Measurements from ENCODE around the gene PHC2. TPM values are rescaled to one million over a fixed set of nuclear protein-coding genes. Genes with fewer than 3 reads are reported as not detected.

Gene PHC2
- total RNA-seq, 4 donors from 2014 or later = 52.7 to 68.9 (median 59.8) TPM

DNA sequence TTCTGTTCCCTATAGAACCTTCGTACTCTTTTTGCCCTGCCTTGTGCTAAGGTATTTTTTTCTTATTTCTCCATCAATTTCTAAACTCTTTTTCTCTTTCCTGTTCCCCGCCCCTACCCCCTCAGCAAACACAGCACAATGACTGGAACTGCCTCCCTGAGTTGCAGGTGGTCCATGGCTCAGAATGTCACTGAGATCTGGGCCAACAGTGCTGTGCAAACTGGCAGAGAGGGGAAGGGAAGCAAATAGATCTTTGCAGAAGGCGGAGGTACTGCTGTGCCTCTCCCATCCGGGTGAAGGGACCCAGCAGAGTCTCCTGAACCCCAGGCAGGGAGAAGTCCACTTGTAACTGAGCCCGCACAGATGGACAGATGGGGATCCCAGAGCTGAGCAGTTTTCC is 77.4 kb downstream of the PHC2 start:
- WGBS, 2 donors (ENCODE audit: low coverage in 1 of 2) = 94 to 100% methylated on average over 2 to 5 of the region's 5 CpGs
- no peak for DNase-seq
- H3K4me3 ChIP-seq = no peak overlapping the region
- H3K36me3 ChIP-seq = no peaks in the 10 kb centered on the region
- TF ChIP-seq POLR2A (IDR thresholded peaks at IDR 0.05) (no peak), POLR2AphosphoS5 (IDR thresholded peaks at IDR 0.05) (no peak), CTCF (IDR thresholded peaks at IDR 0.05) (no peak), EP300 (IDR thresholded peaks at IDR 0.05; ENCODE audit: low read depth) (no peak)
- in situ Hi-C loops (cut with MboI; ENCODE audit: low pct_ligation_motif_present in 1 of 4, low pct_unique_long_range_greater_than_20kb in 1 of 4, low sequenced_read_pairs in 3 of 4) (loop anchor here in 1 of 4 donors (25.0 kb wide), 1 partner anchor 109 kb away; the partner anchor contains the start of gene ZSCAN20), intact Hi-C loops (cut with DNase I; ENCODE audit: low total_unique reads) (no loop called here)
- no peaks in the 10 kb centered on the region for H3K9me3 ChIP-seq
- H3K27ac ChIP-seq = no peak overlapping the region
- H3K4me1 ChIP-seq = peaks cover 0 to 7% (median 7%) of the 10 kb centered on the region in 4 donors
- H3K27me3 ChIP-seq = no peaks in the 10 kb centered on the region

GRCh38 chr1:33351281-33351660 is 79.6 kb downstream of the PHC2 start:
- 89 to 92% methylated on average over 6 of the region's 6 CpGs for WGBS, 2 donors (ENCODE audit: low coverage in 1 of 2)
- Histone ChIP-seq H3K9me3 (no peaks in the 10 kb centered on the region), H3K36me3 (no peaks in the 10 kb centered on the region), H3K4me1 (peaks cover under 1 to 29% (median 29%) of the 10 kb centered on the region in 4 donors), H3K27me3 (no peaks in the 10 kb centered on the region), H3K27ac (peak overlapping the region in 1 of 4 donors; percentile 87), H3K4me3 (no peak overlapping the region)
- in situ Hi-C loops (cut with MboI; ENCODE audit: low pct_ligation_motif_present in 1 of 4, low pct_unique_long_range_greater_than_20kb in 1 of 4, low sequenced_read_pairs in 3 of 4) (loop anchor here in 1 of 4 donors (25.0 kb wide), 1 partner anchor 111 kb away; the partner anchor contains the start of gene ZSCAN20), intact Hi-C loops (cut with DNase I; ENCODE audit: low total_unique reads) (no loop called here)
- no peak for TF ChIP-seq POLR2AphosphoS5 (IDR thresholded peaks at IDR 0.05)
- TF ChIP-seq POLR2A (IDR thresholded peaks at IDR 0.05) = no peak
- TF ChIP-seq EP300 (IDR thresholded peaks at IDR 0.05; ENCODE audit: low read depth) = no peak
- no peak for TF ChIP-seq CTCF (IDR thresholded peaks at IDR 0.05)
- no peak for DNase-seq

DNA sequence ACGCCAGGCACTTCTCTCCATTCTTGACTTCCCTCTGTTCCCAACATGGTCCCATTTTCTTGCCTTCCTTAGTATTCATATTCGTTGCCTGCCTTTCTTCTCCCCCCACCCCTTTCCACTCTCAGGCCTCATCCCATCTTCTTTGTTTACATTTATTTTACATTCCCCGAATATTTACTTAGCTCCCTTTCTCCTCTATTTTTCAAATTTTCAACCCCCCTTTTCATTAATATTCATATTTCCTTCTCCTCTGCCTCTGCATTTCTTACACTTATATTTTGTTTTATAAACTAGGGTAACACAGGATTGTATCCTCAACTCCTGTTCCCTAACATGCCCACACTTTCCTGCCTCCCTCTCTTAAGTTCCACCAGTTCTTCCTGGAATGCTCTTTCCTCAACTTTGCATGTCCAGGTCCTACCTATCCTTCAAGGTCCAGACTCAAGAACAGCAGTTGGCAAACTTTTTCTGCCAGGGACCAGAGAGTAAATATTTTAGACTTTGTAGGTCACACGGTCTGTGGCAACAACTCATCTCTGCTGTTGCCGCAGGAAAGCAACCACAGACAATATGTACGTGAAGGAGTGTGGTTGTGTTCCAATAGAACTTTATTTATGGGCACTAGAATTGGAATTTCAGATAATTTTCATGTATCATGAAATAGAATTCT is 80.1 kb downstream of the PHC2 start:
- 47 to 65% methylated on average over 3 to 6 of the region's 6 CpGs for WGBS, 2 donors (ENCODE audit: low coverage in 1 of 2)
- H3K27ac ChIP-seq = peak overlapping the region; percentile 87 to 97 (median 92)
- TF ChIP-seq POLR2A (IDR thresholded peaks at IDR 0.05) = no peak
- TF ChIP-seq POLR2AphosphoS5 (IDR thresholded peaks at IDR 0.05) = no peak
- TF ChIP-seq EP300 (IDR thresholded peaks at IDR 0.05; ENCODE audit: low read depth) = no peak
- no peak for TF ChIP-seq CTCF (IDR thresholded peaks at IDR 0.05)
- H3K4me3 ChIP-seq = peak overlapping the region; percentile 52 to 96 (median 61)
- no peak for DNase-seq
- in situ Hi-C loops (cut with MboI; ENCODE audit: low pct_ligation_motif_present in 1 of 4, low pct_unique_long_range_greater_than_20kb in 1 of 4, low sequenced_read_pairs in 3 of 4) (loop anchor here in 1 of 4 donors (25.0 kb wide), 1 partner anchor 112 kb away; the partner anchor contains the start of gene ZSCAN20), intact Hi-C loops (cut with DNase I; ENCODE audit: low total_unique reads) (no loop called here)
- H3K9me3 ChIP-seq = no peaks in the 10 kb centered on the region
- H3K4me1 ChIP-seq = peaks cover 6 to 35% (median 34%) of the 10 kb centered on the region in 4 donors
- H3K36me3 ChIP-seq = no peaks in the 10 kb centered on the region
- no peaks in the 10 kb centered on the region for H3K27me3 ChIP-seq

- Histone ChIP-seq H3K4me1 (peaks cover 11 to 42% (median 42%) of the 10 kb centered on the region in 4 donors), H3K27ac (peak overlapping the region; percentile 95 to 99 (median 98)), H3K27me3 (no peaks in the 10 kb centered on the region), H3K9me3 (no peaks in the 10 kb centered on the region), H3K4me3 (peak overlapping the region; percentile 61 to 96 (median 76)), H3K36me3 (no peaks in the 10 kb centered on the region)
- intact Hi-C loops (cut with DNase I; ENCODE audit: low total_unique reads) (no loop called here), in situ Hi-C loops (cut with MboI; ENCODE audit: low pct_ligation_motif_present in 1 of 4, low pct_unique_long_range_greater_than_20kb in 1 of 4, low sequenced_read_pairs in 3 of 4) (loop anchor here in 1 of 4 donors (25.0 kb wide), 1 partner anchor 112 kb away; the partner anchor contains the start of gene ZSCAN20)
- 1% methylated on average over 50 of the region's 104 CpGs; no CpG with 5 or more reads in 1 of the 2 donors for WGBS, 2 donors (ENCODE audit: low coverage in 1 of 2)
- DNase-seq = peak; percentile 89
- TF ChIP-seq EP300 (IDR thresholded peaks at IDR 0.05; ENCODE audit: low read depth) = no peak
- peak; percentile 74 to 84 (median 75) for TF ChIP-seq POLR2AphosphoS5 (IDR thresholded peaks at IDR 0.05)
- peak; percentile 66 for TF ChIP-seq POLR2A (IDR thresholded peaks at IDR 0.05)
- TF ChIP-seq CTCF (IDR thresholded peaks at IDR 0.05) = no peak
These were observed 80.9 kb downstream of the PHC2 start for GRCh38 chr1:33349778-33350610.
